ENCODE results near the gene GAL3ST2.

Gene GAL3ST2

DNA sequence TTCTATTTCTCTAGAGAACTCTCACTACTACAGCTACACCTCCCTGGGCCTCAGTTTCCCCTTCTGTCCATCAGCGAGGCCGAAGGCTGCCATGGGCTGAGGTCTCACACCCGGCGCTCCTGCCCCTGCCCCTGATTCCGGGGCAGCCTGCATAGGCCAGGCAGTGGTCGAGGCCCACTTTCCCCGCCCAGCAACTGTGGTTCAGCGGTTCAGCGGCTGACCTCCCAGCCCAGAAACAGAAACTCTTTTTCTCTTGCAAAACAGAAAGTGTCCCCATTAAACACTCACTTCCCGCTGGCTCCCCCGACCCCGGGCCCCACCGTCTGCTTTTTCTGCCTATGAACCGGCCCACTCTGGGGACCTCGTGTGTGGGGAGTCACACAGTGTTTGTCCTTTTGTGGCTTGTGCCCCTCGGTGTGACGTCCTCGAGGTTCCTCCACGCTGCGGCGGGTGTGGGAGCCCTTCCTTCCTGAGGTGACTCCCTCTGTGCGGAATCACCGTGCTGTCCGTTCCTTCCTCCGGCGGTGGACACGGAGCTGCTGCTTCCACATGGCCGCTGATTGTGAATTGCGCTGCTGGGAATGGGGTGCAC lies 66.1 kb downstream of the GAL3ST2 start:
- no peak for DNase-seq (ENCODE audit: low read depth)
- H3K4me3 ChIP-seq (ENCODE audit: low read length) = no peak overlapping the region
- TF ChIP-seq, protein P1, sequence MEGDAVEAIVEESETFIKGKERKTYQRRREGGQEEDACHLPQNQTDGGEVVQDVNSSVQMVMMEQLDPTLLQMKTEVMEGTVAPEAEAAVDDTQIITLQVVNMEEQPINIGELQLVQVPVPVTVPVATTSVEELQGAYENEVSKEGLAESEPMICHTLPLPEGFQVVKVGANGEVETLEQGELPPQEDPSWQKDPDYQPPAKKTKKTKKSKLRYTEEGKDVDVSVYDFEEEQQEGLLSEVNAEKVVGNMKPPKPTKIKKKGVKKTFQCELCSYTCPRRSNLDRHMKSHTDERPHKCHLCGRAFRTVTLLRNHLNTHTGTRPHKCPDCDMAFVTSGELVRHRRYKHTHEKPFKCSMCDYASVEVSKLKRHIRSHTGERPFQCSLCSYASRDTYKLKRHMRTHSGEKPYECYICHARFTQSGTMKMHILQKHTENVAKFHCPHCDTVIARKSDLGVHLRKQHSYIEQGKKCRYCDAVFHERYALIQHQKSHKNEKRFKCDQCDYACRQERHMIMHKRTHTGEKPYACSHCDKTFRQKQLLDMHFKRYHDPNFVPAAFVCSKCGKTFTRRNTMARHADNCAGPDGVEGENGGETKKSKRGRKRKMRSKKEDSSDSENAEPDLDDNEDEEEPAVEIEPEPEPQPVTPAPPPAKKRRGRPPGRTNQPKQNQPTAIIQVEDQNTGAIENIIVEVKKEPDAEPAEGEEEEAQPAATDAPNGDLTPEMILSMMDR (conservative IDR thresholded peaks at IDR 0.05; ENCODE audit: low read depth, low read length) = no peak

DNA sequence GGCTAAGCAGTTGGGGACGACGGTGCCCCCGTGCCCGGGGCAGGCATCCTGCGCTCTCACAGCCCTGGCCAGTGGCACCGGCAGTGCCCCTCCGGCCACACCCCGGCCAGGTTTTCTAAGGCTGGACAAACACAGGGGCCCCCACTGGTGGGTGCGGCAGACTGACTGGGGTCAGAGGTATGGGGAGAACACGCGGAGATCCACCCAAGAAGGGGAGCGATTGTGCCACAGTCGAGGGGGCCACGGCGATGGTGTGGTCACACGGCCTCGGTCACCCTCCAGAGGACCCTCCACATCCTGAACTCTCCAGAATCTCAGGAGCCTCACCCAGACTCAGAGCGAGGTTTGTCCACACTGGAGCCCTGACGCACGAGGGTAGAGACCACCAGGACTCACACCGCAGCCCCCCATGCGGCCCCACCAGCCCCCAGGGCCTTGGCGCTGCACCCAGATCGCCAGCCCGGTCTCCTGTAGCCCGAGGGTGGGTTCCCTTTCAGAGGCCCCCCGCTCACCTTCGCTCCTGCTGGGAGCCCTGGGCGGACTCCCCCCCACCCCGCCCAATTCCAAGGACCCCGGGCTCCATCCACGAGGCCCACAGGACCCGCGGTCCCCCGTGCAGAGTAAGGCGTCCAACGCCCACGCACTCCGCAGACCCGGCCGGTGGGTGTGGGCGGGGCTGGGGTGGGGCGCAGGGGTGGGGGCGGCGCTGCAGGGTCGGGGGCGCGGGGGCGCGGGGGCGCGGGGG lies 66.9 kb downstream of the GAL3ST2 start:
- TF ChIP-seq, protein P1 (conservative IDR thresholded peaks at IDR 0.05; ENCODE audit: low read depth, low read length) = no peak
- DNase-seq (ENCODE audit: low read depth) = no peak
- no peak overlapping the region for H3K4me3 ChIP-seq (ENCODE audit: low read length)

DNA sequence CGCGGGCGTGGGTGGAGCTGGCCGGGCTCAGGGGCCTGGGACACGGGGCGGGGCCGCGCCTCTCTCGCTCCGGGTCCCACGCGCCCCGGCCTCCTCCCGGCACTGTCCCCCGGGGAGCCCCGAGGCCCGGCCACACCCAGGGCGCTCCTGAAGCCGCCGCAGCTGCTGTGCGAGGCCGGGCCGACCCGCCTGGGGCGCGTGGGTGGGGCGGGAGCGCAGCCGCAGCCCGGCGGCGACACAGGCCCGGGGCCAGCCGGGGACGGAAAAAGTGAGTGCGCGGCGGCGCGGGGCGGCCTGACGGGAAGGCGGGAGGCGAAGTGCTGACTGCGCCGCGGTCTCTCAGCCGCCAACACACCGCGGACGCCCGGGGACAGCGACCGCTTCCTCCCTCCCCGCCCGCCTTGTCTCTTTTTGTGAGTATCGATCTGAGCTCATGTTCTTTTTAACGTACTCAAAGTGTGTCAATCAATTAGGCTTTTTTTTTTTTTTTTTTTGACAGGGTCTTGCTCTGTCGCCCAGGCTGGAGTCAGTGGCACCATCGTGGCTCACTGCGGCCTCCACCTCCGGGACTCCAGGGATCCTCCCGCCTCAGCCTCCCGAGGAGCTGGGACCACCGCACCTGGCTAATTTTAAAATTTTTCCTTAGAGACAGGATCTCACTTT lies 67.6 kb downstream of the GAL3ST2 start:
- no peak for DNase-seq (ENCODE audit: low read depth)
- TF ChIP-seq, protein P1 (conservative IDR thresholded peaks at IDR 0.05; ENCODE audit: low read depth, low read length) = no peak
- peak overlapping the region; percentile 14 for H3K4me3 ChIP-seq (ENCODE audit: low read length)

DNA sequence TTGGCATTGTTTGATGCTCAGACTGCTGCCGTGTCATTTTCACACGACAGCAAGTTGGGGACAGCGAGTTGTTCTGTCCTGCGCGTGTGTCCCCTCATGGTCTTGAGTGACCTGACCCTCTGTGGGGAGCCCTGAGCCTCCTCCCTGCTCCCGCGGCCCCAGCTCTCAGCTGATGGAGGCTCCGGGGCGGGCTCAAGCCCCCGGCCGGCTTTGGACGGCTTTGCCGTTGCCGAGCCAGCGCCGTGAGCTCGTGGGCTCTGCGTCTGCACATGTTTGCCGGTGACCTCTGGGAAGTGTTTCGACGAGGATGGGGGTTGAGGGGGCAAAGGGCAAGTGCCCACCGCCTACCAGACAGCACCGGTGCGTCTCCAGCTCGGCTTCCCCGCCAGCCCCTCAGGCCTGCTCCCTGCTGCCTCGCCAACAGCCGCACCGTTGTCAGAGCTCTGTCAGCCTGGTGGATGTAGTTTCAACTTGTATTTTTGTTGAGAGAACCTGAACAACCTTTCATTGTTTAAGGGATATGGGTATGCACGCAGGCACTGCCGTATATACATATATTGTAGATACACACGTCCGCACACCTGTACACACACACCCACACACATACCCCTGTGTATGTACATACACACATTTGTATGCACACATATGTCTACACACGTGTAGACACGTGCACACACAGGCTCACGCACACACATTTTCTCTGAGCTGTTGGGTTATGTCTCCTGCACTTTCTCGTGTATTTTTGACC lies 68.4 kb downstream of the GAL3ST2 start:
- TF ChIP-seq, protein P1 (conservative IDR thresholded peaks at IDR 0.05; ENCODE audit: low read depth, low read length) = no peak
- no peak for DNase-seq (ENCODE audit: low read depth)
- H3K4me3 ChIP-seq (ENCODE audit: low read length) = no peak overlapping the region

DNA sequence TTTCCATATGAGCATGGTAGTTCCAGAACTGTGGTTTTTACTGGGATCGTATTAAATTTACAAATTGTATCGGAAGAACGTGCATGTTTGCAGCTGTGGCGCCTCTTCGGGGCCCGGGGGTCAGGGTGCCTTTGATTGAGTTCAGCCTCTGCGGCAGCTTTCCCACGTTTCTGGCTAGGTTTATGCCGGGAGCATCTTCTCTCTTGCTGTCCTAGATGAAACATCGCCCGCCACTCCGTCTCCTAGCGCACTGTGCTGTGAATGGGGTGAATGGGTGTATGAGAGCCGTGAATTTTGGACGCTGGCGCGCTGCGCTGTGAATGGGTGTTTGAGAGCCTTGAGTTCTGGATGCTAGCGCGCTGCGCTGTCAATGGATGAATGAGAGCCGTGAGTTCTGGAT lies 69.8 kb downstream of the GAL3ST2 start:
- TF ChIP-seq, protein P1 (conservative IDR thresholded peaks at IDR 0.05; ENCODE audit: low read depth, low read length) = no peak
- no peak for DNase-seq (ENCODE audit: low read depth)
- H3K4me3 ChIP-seq (ENCODE audit: low read length) = no peak overlapping the region

DNA sequence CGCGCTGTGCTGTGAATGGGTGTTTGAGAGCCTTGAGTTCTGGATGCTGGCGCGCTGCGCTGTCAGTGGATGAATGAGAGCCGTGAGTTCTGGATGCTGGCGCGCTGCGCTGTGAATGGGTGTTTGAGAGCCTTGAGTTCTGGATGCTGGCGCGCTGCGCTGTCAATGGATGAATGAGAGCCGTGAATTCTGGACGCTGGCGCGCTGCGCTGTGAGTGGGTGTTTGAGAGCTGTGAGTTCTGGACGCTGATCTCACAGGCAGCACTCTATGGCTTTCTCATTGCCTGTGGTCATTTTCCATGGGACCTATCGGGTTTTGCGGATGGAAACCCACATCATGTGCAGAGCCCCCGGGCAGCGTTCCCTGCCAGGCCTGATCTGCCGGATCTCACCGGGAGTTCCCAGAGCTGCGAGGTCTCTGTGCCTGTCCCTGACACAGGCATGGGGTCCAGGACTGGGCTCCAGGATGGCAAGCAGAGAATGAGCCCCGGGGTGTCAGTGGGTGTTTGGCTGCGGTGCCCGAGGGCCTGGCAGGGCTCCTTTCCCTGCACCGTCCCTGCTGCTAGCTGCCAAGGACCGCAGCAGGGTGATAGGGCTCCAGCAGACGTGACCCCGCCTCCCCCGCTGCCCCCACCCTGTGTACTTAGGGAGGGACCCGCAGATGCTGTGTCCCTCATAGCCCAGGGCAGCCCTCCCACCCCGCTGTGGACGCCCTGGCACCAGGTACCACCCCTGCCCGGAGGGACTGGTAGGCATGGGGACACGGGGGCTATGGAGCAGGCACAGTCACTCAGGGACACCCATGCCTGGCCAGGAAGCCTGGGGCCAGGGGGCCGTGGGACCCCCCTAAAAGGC lies 72.4 kb downstream of the GAL3ST2 start:
- no peak overlapping the region for H3K4me3 ChIP-seq (ENCODE audit: low read length)
- DNase-seq (ENCODE audit: low read depth) = no peak
- TF ChIP-seq, protein P1 (conservative IDR thresholded peaks at IDR 0.05; ENCODE audit: low read depth, low read length) = no peak

Data from retinal pigment epithelial cell (primary cell).